ENCODE results near the gene PDE8B. TPM values are rescaled to one million over a fixed set of nuclear protein-coding genes. Genes with fewer than 3 reads are reported as not detected.

PDE8B gene
- total and polyA plus RNA-seq, 12 donors = 1.1 to 6.8 (median 4.8) TPM

DNA sequence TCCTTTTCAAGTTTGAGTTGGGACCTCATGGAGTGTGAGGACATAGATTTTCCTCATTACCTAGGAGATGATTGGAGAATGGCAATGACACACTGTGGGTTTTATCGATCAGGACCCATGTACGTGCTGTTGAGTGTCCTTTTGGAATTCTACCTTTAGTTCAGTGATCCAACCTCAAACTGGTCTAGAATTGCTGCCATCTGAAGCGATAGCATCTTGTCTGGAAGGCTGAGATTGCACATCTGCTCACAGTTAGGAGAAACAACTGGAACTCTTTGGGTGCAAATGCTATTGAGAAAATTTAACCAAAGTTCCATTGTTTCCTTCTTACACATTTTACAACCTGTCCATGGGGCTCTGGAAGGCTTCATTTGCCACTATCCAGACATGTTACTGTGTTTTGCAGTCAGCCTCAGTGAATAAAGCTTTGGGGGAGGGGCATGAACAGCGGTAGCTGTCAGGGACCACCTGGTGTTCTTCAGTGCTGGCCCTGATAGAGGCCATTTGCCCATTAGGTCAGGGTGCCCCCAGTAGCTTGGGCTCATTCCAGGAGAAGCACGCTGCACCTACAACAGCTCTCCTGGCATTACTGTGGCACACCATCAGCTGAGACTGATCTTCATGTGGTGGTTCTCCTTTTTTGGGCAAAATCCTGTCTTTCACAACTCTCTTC is 123.1 kb downstream of the PDE8B start:
- WGBS, 4 donors = 62 to 83% (median 77%) methylated on average over 5 of the region's 5 CpGs
- no peak for DNase-seq
- no peak overlapping the region for H3K27ac ChIP-seq
- H3K36me3 ChIP-seq (replicated peaks in 1 of 2) = no peaks in the 10 kb centered on the region
- H3K27me3 ChIP-seq = no peaks in the 10 kb centered on the region
- H3K4me3 ChIP-seq = no peak overlapping the region
- H3K9me3 ChIP-seq (replicated peaks in 1 of 3) = no peaks in the 10 kb centered on the region
- H3K4me1 ChIP-seq (replicated peaks in 1 of 2) = no peaks in the 10 kb centered on the region
- intact Hi-C loops (cut with DNase I) = no loop called here
- TF ChIP-seq CTCF (IDR thresholded peaks at IDR 0.05) (no peak), POLR2A (IDR thresholded peaks at IDR 0.05) (no peak)

GRCh38 chr5:77337246-77337645 is 126.8 kb downstream of the PDE8B start:
- no peaks in the 10 kb centered on the region for H3K27me3 ChIP-seq
- no peaks in the 10 kb centered on the region for H3K36me3 ChIP-seq (replicated peaks in 1 of 2)
- no peak for TF ChIP-seq POLR2A (IDR thresholded peaks at IDR 0.05)
- TF ChIP-seq CTCF (IDR thresholded peaks at IDR 0.05) = no peak
- H3K27ac ChIP-seq = no peak overlapping the region
- no peaks in the 10 kb centered on the region for H3K9me3 ChIP-seq (replicated peaks in 1 of 3)
- 73 to 89% (median 79%) methylated on average over 3 of the region's 3 CpGs for WGBS, 4 donors
- intact Hi-C loops (cut with DNase I) = no loop called here
- DNase-seq = no peak
- H3K4me1 ChIP-seq (replicated peaks in 1 of 2) = no peaks in the 10 kb centered on the region
- H3K4me3 ChIP-seq = no peak overlapping the region

DNA sequence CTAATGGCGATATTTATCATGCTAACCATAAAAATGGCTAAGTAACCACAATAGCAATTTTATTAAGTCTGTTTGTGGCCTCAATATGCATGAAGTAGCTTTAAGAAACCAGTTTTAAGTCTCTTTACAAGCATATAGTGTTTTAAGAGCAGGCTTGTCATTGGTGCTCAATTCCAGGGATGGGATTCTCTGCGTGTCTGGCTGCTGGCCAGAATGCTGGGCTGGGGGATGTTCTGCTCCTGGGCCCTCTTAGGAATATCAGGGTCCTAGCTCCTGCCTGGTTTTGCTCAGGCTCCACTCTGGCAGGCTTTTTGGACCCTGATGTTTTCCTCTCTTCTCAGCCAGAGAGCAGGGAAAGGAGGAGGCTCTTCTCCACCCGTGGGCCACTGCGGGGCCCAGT is 127.2 kb downstream of the PDE8B start:
- WGBS, 4 donors = 49 to 76% (median 52%) methylated on average over 4 of the region's 4 CpGs

GRCh38 chr5:77339337-77339890 is 128.9 kb downstream of the PDE8B start:
- H3K4me1 ChIP-seq (replicated peaks in 1 of 2) = no peaks in the 10 kb centered on the region
- H3K27ac ChIP-seq = no peak overlapping the region
- H3K27me3 ChIP-seq = no peaks in the 10 kb centered on the region
- 82 to 90% (median 84%) methylated on average over 4 of the region's 4 CpGs for WGBS, 4 donors
- DNase-seq = no peak
- TF ChIP-seq CTCF (IDR thresholded peaks at IDR 0.05) = no peak
- TF ChIP-seq POLR2A (IDR thresholded peaks at IDR 0.05) = no peak
- intact Hi-C loops (cut with DNase I) = no loop called here
- H3K36me3 ChIP-seq (replicated peaks in 1 of 2) = no peaks in the 10 kb centered on the region
- H3K4me3 ChIP-seq = no peak overlapping the region
- H3K9me3 ChIP-seq (replicated peaks in 1 of 3) = no peaks in the 10 kb centered on the region

More for the DNA sequence above, 127.2 kb downstream of the PDE8B start:
- no peak for DNase-seq
- Histone ChIP-seq H3K36me3 (replicated peaks in 1 of 2) (no peaks in the 10 kb centered on the region), H3K9me3 (replicated peaks in 1 of 3) (no peaks in the 10 kb centered on the region), H3K4me1 (replicated peaks in 1 of 2) (no peaks in the 10 kb centered on the region), H3K27ac (no peak overlapping the region), H3K4me3 (no peak overlapping the region), H3K27me3 (no peaks in the 10 kb centered on the region)
- TF ChIP-seq POLR2A (IDR thresholded peaks at IDR 0.05) = no peak
- TF ChIP-seq CTCF (IDR thresholded peaks at IDR 0.05) = no peak
- intact Hi-C loops (cut with DNase I) = no loop called here
